Skin epidermis (tissue), 12 donors: Measurements from ENCODE around the gene DPYSL3.
A peak's percentile ranks its signal among the peaks of the same experiment; 100 is the strongest.

Experiments used
- H3K27ac ChIP-seq, 21 experiments: fragments of 200-600 bp; sonication (generic) in 11 of 21; one replicate each; pipeline ENCODE4 v1.5.0; 2020; ENCODE audit warnings: mild to moderate bottlenecking in 3 of 21, inconsistent platforms in 2 of 21, moderate library complexity in 2 of 21
- H3K4me3 ChIP-seq, 7 experiments: fragments of 200-600 bp; sonication (generic) in 2 of 7; one replicate each; pipeline ENCODE4 v1.5.0; 2020; ENCODE audit warnings: inconsistent platforms in 2 of 7, mild to moderate bottlenecking in 2 of 7, moderate library complexity in 1 of 7

The DPYSL3 gene

DNA sequence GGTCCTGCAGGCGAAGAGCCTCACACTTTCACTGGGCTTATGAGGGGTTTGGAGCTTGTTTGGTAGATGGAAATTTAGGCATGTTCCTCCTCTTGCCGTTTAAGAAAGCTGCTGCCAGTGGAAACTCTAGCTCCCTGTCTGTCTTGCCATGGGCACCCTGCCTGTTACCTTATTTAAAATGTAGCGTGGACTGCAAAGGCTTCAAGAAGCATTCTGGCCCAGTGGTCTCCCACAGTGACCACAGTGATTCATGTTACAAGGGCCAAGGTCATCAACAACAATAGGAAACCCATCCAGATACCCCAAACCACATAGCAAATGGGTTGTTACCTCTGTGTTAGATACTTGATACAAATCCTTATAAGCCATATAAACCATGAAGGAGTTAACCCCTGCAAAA is 96.6 kb downstream of the DPYSL3 start:
- H3K27ac ChIP-seq = peak overlapping the region in 2 of 21 experiments; percentile 23 to 38
- no peak overlapping the region for H3K4me3 ChIP-seq

- Histone ChIP-seq H3K27ac (peak overlapping the region in 2 of 21 experiments; percentile 23 to 38), H3K4me3 (no peak overlapping the region)
Observed at GRCh38 chr5:147412561-147412960, 97.3 kb downstream of the DPYSL3 start.

DNA sequence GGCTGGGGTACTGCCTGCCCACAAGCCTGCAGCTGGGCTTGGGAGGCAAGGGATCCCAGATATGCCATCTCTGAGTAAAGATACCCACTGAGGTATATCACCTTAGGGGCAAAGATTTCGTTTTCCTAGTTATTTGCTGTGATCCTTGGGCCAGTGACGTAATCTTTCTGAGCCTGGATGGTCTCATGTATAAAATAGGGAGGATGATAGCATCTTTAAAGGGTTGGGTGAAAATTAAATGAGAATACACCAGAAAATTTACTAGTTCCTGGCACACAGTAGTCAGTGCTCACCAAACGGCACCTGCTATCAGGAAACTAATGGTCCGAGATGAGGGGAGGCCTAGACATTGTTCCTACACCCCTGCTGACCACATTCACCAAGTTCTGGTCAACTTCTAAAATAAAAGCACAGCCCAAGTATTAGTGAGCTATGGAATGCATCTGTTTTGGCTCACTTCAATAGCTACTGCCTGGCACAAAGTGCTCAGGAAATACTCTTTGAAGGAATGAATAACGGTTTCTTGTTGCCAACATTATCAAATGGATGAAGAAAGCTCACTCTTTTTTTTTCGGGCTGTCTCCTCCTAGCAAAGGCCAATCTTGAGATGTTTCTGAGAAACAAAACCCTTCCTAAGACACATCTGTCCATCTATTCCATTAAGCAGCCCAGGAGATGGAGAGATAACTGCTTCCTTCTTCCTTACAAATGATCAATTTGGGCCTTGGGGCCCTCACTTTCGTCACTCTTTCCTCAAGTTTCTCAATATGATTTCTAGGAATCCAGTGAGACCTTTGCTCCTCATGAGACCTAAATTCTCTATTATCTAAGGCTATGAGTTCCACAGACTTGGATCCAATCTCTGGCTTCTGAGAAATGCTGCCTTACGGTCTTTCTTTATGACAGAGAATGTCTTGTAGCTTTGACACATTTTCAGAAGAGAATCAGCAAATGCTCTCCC is 98.2 kb downstream of the DPYSL3 start:
- H3K27ac ChIP-seq = peak overlapping the region in 5 of 21 experiments; percentile 5 to 53 (median 24)

GRCh38 chr5:147410496-147411358 is 99.1 kb downstream of the DPYSL3 start:
- H3K4me3 ChIP-seq = no peak overlapping the region
- H3K27ac ChIP-seq = peak overlapping the region in 5 of 21 experiments; percentile 5 to 53 (median 24)

More for the DNA sequence above, 98.2 kb downstream of the DPYSL3 start:
- no peak overlapping the region for H3K4me3 ChIP-seq

GRCh38 chr5:147408980-147409379 is 100.9 kb downstream of the DPYSL3 start:
- H3K27ac ChIP-seq = no peak overlapping the region

DNA sequence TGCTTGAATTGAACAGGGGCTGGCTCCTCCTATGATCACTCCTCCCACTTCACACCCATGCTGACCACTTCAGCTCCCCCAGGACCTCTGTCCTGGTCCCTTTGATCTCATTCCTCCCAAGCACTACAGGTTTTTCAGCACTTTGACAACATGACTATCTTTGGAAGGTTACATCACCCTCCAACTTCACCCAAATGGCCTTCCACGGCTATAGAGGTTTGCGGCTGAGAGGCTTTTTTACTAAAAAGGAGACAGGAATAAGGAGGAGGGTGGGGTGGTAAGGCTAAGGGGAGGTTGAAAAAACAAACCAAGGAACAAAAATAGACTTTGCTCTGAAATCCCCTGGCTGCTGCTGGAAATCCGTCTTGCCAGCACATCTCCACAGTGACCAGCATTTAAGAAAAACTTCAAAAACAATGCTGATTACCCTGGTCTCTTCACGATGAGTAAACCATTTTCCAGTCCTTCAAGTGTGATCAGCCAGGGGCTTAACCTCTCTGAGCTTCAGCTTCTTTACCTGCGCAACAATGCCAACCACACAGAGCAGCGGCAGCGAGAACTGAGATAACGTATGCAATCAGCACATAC is 102.7 kb downstream of the DPYSL3 start:
- Histone ChIP-seq H3K27ac (peak overlapping the region in 8 of 21 experiments; percentile 1 to 84 (median 52)), H3K4me3 (no peak overlapping the region)

More at GRCh38 chr5:147408980-147409379, 100.9 kb downstream of the DPYSL3 start:
- H3K4me3 ChIP-seq = no peak overlapping the region

DNA sequence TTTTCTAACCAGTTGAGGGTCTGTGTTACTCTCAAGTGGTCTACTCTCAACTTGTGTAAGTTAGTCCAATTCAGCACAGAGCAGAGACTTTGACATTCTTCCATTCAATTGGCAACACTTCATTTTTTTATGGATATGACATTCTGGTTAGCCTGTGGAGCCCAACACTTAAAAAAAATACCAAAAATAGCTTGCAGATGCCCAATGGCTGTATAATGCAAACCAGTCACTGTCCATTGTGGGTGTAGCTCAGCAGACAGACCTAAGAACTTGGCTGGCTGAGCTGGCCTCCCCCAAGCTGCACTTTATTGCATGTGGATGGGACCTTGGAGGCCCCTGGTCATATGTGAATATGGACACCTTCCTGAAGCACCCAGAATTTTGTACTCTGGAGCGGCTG is 103.2 kb downstream of the DPYSL3 start:
- no peak overlapping the region for H3K4me3 ChIP-seq
- peak overlapping the region in 8 of 21 experiments; percentile 1 to 84 (median 52) for H3K27ac ChIP-seq

GRCh38 chr5:147404706-147405105 is 105.2 kb downstream of the DPYSL3 start:
- no peak overlapping the region for H3K4me3 ChIP-seq
- H3K27ac ChIP-seq = peak overlapping the region in 18 of 21 experiments; percentile 25 to 91 (median 72)

GRCh38 chr5:147403651-147404640 is 105.9 kb downstream of the DPYSL3 start:
- Histone ChIP-seq H3K27ac (peak overlapping the region in 20 of 21 experiments; percentile 25 to 91 (median 72)), H3K4me3 (no peak overlapping the region)

DNA sequence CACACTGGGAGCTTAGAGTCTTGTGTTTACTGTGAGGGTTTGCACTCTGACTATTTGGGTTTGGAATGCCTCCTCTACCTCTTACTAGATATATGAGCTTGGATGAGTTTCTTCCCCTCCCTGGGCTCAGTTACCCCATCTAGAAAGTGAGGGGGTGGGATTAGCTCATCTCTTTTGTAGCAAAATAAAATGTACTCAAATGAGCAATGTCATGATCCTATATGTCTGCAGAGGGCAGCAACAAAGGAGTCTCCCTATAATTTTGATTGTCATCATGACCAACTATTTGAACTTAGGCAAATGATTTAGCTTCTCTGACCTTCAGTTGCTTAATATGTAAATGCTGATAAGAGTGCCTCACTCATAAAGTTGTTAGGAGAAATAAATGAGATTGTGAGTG is 109.0 kb downstream of the DPYSL3 start:
- H3K27ac ChIP-seq = no peak overlapping the region
- H3K4me3 ChIP-seq = no peak overlapping the region

- no peak overlapping the region for H3K27ac ChIP-seq
- no peak overlapping the region for H3K4me3 ChIP-seq
Observed at GRCh38 chr5:147400126-147400809, 109.6 kb downstream of the DPYSL3 start.

- peak overlapping the region in 2 of 21 experiments; percentile 49 to 53 for H3K27ac ChIP-seq
Observed at GRCh38 chr5:147398860-147399259, 111.0 kb downstream of the DPYSL3 start.

DNA sequence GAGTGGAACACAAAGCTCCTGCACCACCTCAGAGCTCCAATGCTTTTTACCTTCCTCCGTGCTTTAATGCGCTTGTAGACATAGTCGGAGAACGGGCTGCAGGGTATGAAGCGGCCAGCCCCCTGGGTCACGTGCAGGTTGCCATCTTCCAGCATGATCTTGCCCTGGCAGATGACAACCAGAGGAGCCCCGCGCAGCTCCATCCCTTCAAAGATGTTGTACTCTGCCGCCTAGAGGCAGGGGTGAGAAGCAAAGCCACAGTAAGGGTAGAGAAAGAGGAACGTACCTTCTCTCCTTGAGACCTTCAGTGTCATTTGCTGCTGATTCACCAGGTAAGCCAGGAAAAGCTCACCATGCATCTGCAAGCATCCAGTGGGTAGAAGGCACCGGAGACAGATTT is 112.3 kb downstream of the DPYSL3 start:
- peak overlapping the region in 1 of 21 experiments; percentile 5 for H3K27ac ChIP-seq
- no peak overlapping the region for H3K4me3 ChIP-seq

More at GRCh38 chr5:147398860-147399259, 111.0 kb downstream of the DPYSL3 start:
- no peak overlapping the region for H3K4me3 ChIP-seq

- Histone ChIP-seq H3K27ac (peak overlapping the region in 1 of 21 experiments; percentile 17), H3K4me3 (no peak overlapping the region)
Observed at GRCh38 chr5:147396070-147396823, 113.6 kb downstream of the DPYSL3 start.

DNA sequence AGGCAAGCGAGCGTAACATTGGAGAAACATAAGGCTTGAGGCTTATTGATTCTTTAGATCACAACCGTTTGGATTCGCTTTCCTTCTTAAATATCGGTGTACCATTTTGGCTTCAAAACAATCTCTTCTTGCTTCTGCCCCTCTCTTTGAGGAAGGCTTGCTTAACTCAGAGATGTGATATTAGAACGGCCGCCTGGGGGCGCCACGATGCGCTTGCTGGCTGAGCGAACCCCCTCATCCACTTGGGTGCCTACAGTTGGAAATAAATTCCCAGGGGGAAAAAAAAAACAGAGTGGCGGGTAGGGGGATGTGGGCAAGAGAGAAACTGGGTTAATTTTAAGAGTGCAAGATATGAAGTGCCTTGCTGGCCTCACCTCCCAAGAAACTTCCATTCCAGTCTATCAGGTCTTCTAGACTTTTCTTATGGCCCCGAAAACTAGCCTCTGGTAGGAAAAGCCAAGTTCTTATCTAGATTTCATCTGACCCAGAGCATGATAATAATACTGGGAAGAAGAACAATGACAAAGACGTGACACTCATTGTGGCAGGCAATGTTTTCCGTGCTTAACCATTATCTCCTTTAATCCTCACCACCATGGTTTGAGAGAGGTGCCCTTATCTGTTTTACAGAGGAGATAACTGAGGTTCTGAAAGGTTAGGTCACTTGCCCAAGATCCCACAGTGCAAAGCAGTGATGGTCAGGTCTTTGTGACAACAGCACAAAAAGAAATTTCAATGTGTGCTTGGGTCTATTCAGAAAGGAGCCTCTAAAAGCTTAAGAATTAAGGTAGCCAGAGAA is 115.8 kb downstream of the DPYSL3 start:
- Histone ChIP-seq H3K4me3 (no peak overlapping the region), H3K27ac (no peak overlapping the region)

DNA sequence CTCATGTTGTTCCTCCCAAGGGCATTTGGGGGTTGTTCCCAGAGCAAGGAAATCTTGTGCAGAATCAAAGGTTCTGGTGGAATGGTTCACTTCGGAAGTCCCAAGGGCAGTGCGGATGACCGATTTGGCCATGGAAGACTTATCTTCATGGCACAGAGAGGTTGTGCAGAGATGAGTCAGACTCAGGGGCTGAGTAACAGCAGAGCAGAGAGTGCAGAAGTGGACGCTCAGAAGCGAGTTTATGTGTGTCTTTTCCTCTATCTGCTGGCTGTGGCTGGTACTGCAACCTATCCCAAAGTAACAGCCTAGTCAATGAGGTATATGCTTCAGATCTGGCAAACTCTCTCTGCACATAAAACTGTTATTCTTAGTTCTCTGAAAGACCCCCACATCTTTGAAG is 118.1 kb downstream of the DPYSL3 start:
- H3K4me3 ChIP-seq = no peak overlapping the region

More for the DNA sequence above, 118.1 kb downstream of the DPYSL3 start:
- no peak overlapping the region for H3K27ac ChIP-seq
